ENCODE measurements around the gene PTPRF. TPM values are rescaled to one million over a fixed set of nuclear protein-coding genes. Genes with fewer than 3 reads are reported as not detected.
"Not testable (repeated sequence)": the region's sequence is repeated elsewhere in the genome, so short reads cannot be mapped to it uniquely, and the experiment has no call there.

The PTPRF gene
- total RNA-seq, 1 donor from 2014 or later, result 36.4 TPM

GRCh38 chr1:43622901-43623780 is 92.5 kb downstream of the PTPRF start:
- no peak for DNase-seq (ENCODE audit: low spot score)

GRCh38 chr1:43625063-43625780 is 94.5 kb downstream of the PTPRF start:
- no peak for DNase-seq (ENCODE audit: low spot score)

GRCh38 chr1:43632135-43632670 is 101.5 kb downstream of the PTPRF start:
- DNase-seq (ENCODE audit: low spot score), result no peak

GRCh38 chr1:43634721-43635120 is 104.0 kb downstream of the PTPRF start:
- no peak for DNase-seq (ENCODE audit: low spot score)

GRCh38 chr1:43636006-43636641 is 105.4 kb downstream of the PTPRF start:
- DNase-seq (ENCODE audit: low spot score), result no peak

- no peak for DNase-seq (ENCODE audit: low spot score)
Measured at GRCh38 chr1:43637267-43637666, 106.6 kb downstream of the PTPRF start.

GRCh38 chr1:43638381-43638780 is 107.7 kb downstream of the PTPRF start:
- DNase-seq (ENCODE audit: low spot score), result not testable (repeated sequence)

- no peak for DNase-seq (ENCODE audit: low spot score)
Measured at GRCh38 chr1:43639976-43640794, 109.5 kb downstream of the PTPRF start.

GRCh38 chr1:43644558-43644957 is 113.9 kb downstream of the PTPRF start:
- no peak for DNase-seq (ENCODE audit: low spot score)

- DNase-seq (ENCODE audit: low spot score), result no peak
Measured at GRCh38 chr1:43645461-43645860, 114.8 kb downstream of the PTPRF start.

- not testable (repeated sequence) for DNase-seq (ENCODE audit: low spot score)
Measured at GRCh38 chr1:43647331-43647730, 116.6 kb downstream of the PTPRF start.

GRCh38 chr1:43648221-43648847 is 117.7 kb downstream of the PTPRF start:
- peak; percentile 27 for DNase-seq (ENCODE audit: low spot score)

GRCh38 chr1:43648876-43649477 is 118.3 kb downstream of the PTPRF start:
- no peak for DNase-seq (ENCODE audit: low spot score)

GRCh38 chr1:43650310-43651085 is 119.8 kb downstream of the PTPRF start:
- peak; percentile 99 for DNase-seq (ENCODE audit: low spot score)

GRCh38 chr1:43651188-43651587 is 120.5 kb downstream of the PTPRF start:
- no peak for DNase-seq (ENCODE audit: low spot score)

- no peak for DNase-seq (ENCODE audit: low spot score)
Measured at GRCh38 chr1:43651902-43652301, 121.2 kb downstream of the PTPRF start.

GRCh38 chr1:43653339-43653738 is 122.7 kb downstream of the PTPRF start:
- no peak for DNase-seq (ENCODE audit: low spot score)

- no peak for DNase-seq (ENCODE audit: low spot score)
Measured at GRCh38 chr1:43653893-43654292, 123.2 kb downstream of the PTPRF start.

- DNase-seq (ENCODE audit: low spot score), result no peak
Measured at GRCh38 chr1:43655953-43656352, 125.3 kb downstream of the PTPRF start.
